HG02840 (cell line): Measurements from ENCODE around the gene LRRC39.
A peak's percentile ranks its signal among the peaks of the same experiment; 100 is the strongest.

Source experiments
- ATAC-seq: cut with Tn5 transposase; IDR thresholded peaks from one replicate; pipeline ENCODE4 v1.9.1; 2021; ENCODE audit warnings: mild to moderate bottlenecking, moderate library complexity, moderate number of reproducible peaks; ENCODE audit not compliant: unreplicated experiment, low FRiP score

The LRRC39 gene

DNA sequence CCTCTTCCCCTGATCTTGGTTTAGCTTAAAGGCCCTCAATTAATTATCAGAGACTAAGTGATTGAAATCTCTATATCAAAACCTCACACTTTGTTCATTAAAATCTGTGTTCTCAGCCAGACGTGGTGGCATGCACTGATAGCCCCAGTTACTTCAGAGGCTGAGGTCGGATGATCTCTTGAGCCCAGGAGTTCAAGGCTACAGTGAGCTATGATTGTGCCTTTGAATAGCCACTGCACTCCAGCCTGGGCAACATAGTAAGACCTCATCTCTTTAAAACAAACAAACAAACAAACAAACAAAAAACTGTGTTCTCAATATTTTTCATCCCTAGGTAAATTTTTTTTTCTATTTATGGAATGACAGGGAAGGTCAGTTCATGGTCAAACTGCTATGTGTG is 26.4 kb downstream of the LRRC39 start:
- no peak for ATAC-seq

DNA sequence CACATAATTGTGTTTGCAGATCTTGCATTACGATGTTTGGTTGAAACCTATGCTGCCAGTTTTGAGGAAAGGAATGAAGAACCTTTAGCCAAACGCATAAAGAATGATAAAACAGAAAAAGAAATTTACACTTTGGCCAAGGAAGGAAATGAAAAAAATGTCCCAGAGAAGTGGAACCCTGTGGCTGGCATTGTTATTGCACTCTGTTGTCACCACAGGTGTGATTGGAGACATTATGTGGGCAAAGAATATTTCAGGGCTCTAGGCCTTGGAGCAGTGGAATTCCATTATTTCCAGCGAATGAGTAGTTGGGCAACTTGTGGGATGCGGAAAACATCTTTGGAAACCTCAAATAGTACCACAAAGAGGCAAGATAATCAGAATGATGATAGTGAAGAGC is 30.2 kb downstream of the LRRC39 start:
- no peak for ATAC-seq

DNA sequence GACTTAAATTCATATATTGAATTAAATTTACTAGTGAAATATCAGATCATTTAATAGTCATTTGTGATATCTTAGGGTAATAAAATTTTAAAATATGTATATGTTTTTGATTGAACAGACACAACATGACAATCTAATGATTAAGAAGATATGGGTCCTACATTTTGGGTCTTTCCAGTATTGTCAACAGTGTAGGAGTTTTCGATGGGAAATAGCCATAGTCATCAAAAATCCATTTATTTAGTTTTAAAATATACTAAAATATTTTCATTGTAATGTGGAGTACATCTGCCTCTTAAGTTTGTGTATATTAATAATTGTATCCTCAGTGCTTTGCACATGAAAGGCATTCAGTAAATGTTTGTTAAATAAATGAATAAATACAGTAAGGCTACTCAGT is 31.1 kb downstream of the LRRC39 start:
- no peak for ATAC-seq

DNA sequence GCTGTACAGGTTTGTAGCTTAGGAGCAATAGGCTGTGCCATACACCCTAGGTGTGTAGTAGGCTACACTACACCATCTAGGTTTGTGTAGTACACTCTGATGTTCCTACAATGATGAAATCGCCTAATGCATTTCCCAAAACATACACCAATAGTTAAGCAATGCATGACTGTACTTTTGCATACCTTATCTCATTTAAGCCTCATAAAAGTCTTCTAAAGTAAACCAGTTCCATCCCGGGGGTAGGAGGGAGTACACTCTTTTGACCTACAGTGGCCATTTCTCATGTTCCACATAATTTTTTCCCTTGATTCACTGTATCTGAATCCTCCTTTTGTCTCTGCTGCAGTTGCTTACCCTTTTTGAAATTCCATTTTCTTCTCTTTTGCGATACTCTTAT is 32.9 kb downstream of the LRRC39 start:
- no peak for ATAC-seq

DNA sequence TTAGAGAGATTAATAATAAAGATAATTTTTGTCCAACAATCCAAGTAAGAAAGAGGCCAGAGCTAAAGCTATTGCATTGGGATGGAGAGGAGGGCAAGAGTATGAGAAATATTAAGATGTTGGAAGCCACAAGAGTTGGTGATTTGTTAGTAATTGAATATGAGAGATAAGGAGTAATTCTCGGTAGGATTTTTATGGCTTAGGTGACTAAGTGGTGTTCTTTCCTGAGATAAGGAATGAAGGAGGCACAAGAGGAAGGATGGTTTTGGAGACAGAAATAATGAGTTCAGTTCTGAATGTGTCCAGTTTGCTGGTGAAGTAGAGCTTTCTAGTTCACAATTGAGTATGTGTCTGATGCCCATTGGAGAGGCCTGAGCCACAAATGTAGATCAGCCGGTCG is 35.7 kb downstream of the LRRC39 start:
- no peak for ATAC-seq

DNA sequence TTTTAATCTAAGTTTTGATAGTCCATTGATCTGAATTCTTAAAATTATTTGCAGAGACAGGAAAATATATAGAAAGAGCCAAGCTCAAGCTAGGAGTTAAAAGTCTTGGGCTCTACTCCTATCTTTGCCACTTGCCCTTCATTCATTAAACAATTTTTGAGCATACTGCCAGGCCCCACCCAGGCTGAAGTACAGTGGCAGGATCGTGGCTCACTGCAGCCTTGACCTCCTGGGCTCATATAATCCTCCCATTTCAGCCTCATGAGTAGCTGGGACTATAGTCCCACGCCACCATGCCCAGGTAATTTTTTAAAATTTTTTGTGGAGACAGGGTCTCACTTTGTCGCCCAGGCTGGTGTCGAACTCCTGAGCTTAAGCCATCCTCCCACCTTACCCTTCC is 36.9 kb downstream of the LRRC39 start:
- no peak for ATAC-seq

DNA sequence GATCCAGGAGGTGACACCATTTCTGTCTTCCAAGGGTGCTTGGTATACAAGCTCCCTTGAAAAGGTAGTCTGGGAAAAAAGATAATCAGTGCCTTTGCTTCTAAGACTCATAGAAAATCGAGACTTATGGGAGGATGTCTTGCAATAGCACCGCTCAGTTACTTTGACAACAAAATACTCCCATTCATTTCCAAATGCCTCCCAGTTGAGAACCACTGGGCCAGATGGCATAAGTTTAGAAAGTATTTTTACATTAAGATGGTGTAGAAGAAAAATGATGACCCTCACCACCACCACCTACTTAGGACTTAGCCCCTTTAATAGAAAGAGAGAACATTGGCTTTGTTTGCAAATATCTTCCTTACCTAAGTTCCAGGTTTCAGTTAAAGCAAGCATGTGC is 40.5 kb downstream of the LRRC39 start:
- ATAC-seq: no peak

DNA sequence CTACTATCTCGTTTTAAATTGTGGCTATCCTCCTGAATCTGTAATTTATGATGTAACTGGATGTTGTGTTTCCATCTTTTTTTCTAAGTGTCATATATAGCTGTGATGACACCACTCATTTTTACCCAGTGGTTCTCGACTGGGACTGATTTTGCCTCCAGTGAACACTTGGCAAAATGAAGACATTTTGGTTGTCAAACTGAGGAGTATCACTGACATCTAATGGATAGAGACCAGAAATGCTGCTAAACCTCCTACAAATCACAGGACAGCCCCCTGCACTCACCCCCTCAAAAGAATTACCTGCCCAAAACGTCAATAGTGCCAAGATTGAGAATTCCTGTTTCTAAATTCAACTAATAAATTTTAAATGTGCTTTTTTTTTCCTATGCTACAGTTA is 43.2 kb downstream of the LRRC39 start:
- no peak for ATAC-seq

DNA sequence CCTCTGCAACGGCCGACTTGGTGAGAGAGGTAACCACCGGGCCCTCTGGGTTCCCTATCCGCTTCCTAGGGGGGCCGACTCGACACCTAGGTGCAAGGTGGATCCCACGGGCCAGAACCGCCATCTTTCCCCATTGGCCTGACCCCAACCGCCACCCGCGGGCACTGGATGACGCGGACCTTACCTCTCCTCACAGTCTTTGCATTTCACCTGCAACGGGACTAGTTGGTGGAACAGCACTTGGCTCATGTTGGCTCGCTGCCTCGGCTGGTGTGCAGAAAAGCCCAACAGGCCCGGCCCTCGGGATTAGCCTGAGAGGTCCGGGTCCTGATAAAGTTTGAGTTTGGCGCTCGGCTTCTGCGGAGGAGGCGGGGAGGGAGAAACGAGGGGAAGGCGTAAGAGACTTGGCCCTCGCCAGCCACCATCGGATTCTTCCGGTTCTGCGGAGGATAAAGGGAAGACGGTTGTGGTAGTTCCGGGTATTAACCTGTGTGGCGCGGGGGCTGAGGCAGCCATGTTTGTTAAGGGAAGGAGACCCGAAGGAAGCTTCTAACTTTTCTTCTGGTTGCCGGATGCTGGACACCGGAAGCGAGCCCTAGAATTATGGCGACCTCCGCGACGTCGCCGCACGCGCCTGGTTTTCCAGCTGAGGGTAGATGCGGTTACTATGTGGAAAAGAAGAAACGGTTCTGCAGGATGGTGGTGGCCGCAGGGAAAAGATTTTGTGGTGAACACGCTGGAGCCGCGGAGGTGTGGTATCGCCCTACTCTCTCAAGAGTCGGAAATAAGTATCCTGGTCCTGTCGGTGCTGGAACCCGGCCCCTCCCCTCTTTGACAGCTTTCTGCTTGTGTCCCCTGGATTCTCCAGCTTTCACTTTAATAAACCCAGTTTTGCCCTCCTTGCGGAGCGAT is 45.2 kb downstream of the LRRC39 start, which contains the start of the genes SASS6 and TRMT13:
Gene SASS6 (minus strand): TSS at position 365 of the 912 bp plus-strand sequence. CDS start 116 bp downstream, at position 249.
Gene TRMT13 (plus strand): TSS at position 598 of the 912 bp plus-strand sequence. CDS start 6 bp downstream, at position 604.
- ATAC-seq: peak; percentile 91

DNA sequence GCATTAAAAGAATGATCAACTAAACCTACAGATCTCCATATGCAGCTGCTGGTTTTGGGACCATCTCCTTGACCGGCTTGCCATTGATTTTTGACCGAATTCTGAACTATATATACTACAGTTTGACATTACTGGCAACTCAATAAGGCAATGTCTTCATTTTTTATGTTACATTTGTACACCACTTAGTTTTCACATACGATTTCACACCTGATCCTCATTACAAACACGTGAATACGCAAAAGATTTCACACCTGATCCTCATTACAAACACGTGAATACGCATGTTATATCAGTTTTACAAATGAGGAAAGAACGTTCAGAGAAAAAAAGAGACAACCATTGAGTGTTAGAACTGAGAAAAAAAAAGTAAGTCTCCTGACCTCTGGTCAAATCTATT is 46.4 kb downstream of the LRRC39 start:
- ATAC-seq: no peak

DNA sequence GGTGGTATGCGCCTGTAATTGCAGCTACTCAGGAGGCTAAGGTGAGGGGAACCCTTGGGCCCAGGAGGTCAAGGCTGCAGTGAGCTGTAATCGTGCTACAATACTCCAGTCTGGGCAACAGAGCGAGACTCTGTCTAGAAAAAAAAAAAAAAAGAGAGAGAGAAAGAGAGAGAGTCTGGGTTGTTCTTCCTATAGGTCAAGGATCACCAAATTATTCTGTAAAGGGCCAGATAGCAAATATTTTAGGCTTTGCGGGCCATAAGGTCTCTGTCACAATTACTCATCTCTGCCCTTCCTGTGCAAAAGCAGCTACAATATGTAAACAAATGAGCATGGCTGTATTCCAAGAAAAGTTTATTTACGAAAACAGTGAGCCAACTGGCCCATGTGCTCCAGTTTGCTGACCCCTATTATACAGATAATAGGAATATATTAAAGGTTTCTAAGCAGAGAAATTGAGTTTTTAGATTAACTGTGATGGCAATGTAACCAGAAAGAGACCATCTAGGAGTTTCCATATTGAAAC is 47.4 kb downstream of the LRRC39 start:
- ATAC-seq: no peak

DNA sequence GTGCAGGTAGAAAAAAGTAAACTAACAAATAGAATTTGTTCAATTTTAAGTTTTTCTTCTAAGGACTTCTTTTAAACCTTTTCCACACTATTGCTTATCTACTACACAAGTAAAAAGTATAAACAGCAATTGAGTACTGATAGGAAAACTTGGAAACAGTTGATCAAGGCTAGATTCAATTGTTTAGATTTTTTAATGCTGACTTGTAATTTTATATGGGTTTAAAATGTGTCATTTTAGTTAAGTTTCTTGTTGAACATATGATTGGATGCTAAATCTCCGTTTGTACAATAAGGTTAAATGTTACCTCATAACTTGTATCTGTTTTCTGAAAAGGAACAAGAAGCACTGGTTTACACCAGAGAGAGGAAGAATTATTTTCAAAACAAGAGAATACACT is 50.8 kb downstream of the LRRC39 start:
- ATAC-seq: no peak

DNA sequence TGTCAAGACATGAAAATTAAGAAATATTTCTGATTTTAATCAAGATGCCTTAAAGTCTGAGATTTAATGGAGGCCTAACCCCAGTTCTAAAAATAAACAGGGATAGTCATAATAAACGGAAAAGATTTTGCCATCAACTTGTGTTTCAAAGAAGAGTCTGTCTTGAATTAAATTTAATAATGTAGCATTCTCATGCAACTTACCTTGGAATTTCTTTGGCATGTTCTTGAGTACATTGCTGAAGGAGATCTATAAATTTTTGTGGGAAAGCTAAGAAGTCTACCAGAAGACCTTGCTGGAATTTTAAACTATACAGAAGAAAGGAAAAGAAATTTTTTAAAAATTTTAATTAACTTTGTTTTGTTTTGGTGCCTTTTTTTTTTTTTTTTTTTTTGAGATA is 55.9 kb downstream of the LRRC39 start:
- ATAC-seq: no peak

DNA sequence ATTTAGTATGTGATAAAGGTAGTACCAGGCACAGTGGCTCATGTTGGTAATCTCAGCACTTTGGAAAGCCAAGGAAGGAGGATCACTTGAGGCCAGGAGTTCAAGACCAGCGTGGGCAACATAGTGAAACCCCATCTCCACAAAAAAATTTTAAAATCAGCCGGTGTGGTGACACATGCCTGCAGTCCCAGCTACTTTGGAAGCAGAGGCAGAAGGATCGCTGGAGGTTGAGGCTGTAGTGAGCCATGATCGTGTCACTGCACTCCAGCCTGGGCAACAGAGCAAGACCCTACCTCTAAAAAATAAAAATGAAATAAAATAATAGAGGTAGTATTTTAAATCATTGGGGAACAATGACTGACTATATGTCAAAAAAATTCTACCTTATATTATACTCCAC is 62.5 kb downstream of the LRRC39 start:
- ATAC-seq: no peak

DNA sequence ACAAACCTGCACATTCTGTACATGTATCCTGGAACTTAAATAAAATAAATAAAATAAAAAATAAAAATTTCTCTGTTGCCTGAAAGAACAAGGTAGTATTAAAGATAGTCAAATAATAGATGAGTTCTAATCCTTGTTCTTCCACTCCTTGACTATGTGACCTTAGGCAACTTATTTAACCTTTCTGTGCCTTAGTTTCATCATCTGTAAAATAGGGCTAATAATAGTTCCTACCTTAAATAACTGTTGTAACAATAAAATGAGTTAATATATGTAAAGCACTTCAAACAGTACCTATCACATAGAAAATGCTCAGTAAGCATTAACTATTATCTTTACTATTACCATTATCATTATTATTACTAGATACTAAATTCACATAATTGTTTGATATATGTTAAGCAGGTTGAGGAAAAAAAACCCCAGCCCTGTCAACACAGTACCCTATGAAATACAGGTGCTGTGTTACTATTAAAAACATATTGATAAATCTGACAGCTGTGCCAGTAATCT is 68.4 kb downstream of the LRRC39 start:
- ATAC-seq: no peak

DNA sequence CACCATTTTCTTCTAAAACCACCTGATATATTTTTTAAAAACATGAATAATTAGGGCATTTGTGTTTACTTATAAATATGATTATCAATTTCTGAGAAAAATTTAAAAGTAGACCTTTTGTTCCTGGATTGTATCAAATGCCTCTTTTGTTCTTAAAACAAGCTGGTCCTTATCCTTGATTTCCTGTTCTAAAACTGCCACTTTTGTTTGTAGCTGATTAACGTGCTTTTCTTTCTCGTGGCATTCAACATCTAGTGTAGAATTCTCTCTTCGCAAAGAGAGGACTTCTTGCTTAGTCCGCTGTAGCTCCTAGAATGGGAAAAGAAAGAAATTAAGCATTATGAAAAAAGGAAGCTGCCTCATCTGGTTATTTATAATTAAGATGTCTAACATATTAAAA is 70.4 kb downstream of the LRRC39 start:
- ATAC-seq: no peak

DNA sequence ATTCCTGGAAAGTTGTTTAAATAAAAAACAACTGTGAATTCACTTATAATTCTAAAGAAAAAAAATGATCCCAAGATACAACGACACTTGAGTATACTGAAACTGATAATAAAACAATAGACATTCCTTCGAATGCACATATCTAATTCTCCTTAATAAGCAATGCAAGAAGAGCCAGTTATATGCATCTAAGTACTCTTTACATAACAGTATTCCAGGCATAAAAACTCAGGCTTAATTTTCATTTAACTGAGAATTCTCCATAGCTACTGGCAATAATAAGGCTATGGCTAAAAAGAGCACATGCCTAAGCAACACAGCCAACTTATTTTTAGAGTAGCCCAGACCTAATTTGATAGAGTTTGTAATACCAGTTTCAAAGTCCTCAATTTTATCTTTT is 76.5 kb downstream of the LRRC39 start:
- no peak for ATAC-seq

DNA sequence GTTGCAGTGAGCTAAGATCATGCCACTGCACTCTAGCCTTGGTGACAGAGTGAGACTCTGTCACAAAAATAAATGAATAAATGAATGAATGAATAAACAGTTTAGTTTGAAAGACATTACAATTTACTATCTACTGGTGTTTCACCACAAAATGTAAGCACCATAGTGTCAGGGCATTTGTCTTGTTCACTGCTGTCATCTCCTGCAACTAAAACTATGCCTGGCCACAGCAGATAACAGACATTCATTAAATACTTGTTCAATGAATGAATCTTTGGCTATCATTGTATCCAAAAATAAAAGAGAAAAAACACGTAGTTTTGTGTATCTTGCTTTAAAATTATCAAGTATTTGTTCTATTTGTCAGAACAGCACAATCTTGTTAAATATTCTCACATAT is 77.9 kb downstream of the LRRC39 start:
- ATAC-seq: no peak
